ENCODE results near the gene EEFSEC. TPM values are rescaled to one million over a fixed set of nuclear protein-coding genes. Genes with fewer than 3 reads are reported as not detected.

Gene EEFSEC
- total RNA-seq, 1 donor from 2014 or later = 6.1 TPM

DNA sequence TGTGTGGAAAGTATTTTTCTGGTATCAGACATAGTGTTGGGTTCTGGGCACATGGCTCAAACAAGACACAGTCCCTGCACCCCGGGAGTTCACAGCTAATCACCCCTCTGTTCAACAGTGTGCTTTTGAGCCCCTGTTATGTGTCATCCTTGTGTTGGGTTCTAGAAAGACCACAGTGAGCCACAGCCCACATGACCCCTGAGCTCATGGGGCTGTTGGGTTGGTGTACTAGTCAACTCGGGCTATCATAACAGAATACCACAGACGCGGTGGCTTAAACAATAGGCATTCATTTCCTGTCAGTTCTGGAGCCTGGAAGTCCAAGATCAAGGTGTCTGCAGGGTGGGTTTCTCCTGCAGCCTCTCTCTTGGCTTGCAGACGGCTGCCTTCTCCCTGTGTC lies 213.4 kb downstream of the EEFSEC start:
- Histone ChIP-seq H3K4me1 (ENCODE audit: insufficient read depth, low read length) (no peaks in the 10 kb centered on the region), H2AFZ (ENCODE audit: low read depth, low read length) (no peak overlapping the region), H3K79me2 (ENCODE audit: insufficient read depth, low read length) (no peaks in the 10 kb centered on the region), H3K36me3 (ENCODE audit: insufficient read depth, low read length) (no peaks in the 10 kb centered on the region), H4K20me1 (ENCODE audit: insufficient read depth, low read length) (peaks cover 33% of the 10 kb centered on the region), H3K9ac (ENCODE audit: low read length) (no peak overlapping the region), H3K9me3 (ENCODE audit: insufficient read depth, low read depth, low read length) (no peaks in the 10 kb centered on the region), H3K27me3 (ENCODE audit: insufficient read depth, low read length) (peaks cover 7% of the 10 kb centered on the region), H3K27ac (ENCODE audit: low read depth, low read length) (no peak overlapping the region), H3K4me3 (ENCODE audit: insufficient read depth, low read depth, low read length) (no peak overlapping the region), H3K4me2 (ENCODE audit: low read length) (no peak overlapping the region)
- FAIRE-seq = no peak
- no peak for DNase-seq (ENCODE audit: low read depth)
- no peak for TF ChIP-seq EZH2 (IDR thresholded peaks at IDR 0.05; ENCODE audit: insufficient read depth, low read length)
- TF ChIP-seq, protein P1, sequence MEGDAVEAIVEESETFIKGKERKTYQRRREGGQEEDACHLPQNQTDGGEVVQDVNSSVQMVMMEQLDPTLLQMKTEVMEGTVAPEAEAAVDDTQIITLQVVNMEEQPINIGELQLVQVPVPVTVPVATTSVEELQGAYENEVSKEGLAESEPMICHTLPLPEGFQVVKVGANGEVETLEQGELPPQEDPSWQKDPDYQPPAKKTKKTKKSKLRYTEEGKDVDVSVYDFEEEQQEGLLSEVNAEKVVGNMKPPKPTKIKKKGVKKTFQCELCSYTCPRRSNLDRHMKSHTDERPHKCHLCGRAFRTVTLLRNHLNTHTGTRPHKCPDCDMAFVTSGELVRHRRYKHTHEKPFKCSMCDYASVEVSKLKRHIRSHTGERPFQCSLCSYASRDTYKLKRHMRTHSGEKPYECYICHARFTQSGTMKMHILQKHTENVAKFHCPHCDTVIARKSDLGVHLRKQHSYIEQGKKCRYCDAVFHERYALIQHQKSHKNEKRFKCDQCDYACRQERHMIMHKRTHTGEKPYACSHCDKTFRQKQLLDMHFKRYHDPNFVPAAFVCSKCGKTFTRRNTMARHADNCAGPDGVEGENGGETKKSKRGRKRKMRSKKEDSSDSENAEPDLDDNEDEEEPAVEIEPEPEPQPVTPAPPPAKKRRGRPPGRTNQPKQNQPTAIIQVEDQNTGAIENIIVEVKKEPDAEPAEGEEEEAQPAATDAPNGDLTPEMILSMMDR (IDR thresholded peaks at IDR 0.05; ENCODE audit: insufficient read depth, low read depth, low read length) = no peak
- H3K36me3 Mint-ChIP-seq (ENCODE audit: low read depth, unreplicated experiment) = peaks cover 7% of the 10 kb centered on the region
- H3K9me3 Mint-ChIP-seq (ENCODE audit: unreplicated experiment) = peaks cover 2% of the 10 kb centered on the region
- H3K27me3 Mint-ChIP-seq (ENCODE audit: low read depth, unreplicated experiment) = peaks cover 28% of the 10 kb centered on the region
- peaks cover 5% of the 10 kb centered on the region for H3K4me1 Mint-ChIP-seq (ENCODE audit: low read depth, unreplicated experiment)
- H3K4me3 Mint-ChIP-seq (ENCODE audit: unreplicated experiment) = no peak overlapping the region
- no peak overlapping the region for H3K27ac Mint-ChIP-seq (ENCODE audit: unreplicated experiment)

- Histone ChIP-seq H4K20me1 (ENCODE audit: insufficient read depth, low read length) (peaks cover 27% of the 10 kb centered on the region), H3K36me3 (ENCODE audit: insufficient read depth, low read length) (no peaks in the 10 kb centered on the region), H3K4me1 (ENCODE audit: insufficient read depth, low read length) (no peaks in the 10 kb centered on the region), H3K79me2 (ENCODE audit: insufficient read depth, low read length) (no peaks in the 10 kb centered on the region), H3K9me3 (ENCODE audit: insufficient read depth, low read depth, low read length) (no peaks in the 10 kb centered on the region), H3K4me3 (ENCODE audit: insufficient read depth, low read depth, low read length) (no peak overlapping the region), H3K27ac (ENCODE audit: low read depth, low read length) (no peak overlapping the region), H3K27me3 (ENCODE audit: insufficient read depth, low read length) (peaks cover 4% of the 10 kb centered on the region), H3K9ac (ENCODE audit: low read length) (no peak overlapping the region), H3K4me2 (ENCODE audit: low read length) (no peak overlapping the region), H2AFZ (ENCODE audit: low read depth, low read length) (no peak overlapping the region)
- Mint-ChIP-seq H3K4me1 (ENCODE audit: low read depth, unreplicated experiment) (peaks cover 5% of the 10 kb centered on the region), H3K4me3 (ENCODE audit: unreplicated experiment) (no peak overlapping the region), H3K27ac (ENCODE audit: unreplicated experiment) (no peak overlapping the region), H3K27me3 (ENCODE audit: low read depth, unreplicated experiment) (peaks cover 28% of the 10 kb centered on the region), H3K9me3 (ENCODE audit: unreplicated experiment) (peaks cover 2% of the 10 kb centered on the region), H3K36me3 (ENCODE audit: low read depth, unreplicated experiment) (peaks cover 7% of the 10 kb centered on the region)
- TF ChIP-seq, protein P1 (IDR thresholded peaks at IDR 0.05; ENCODE audit: insufficient read depth, low read depth, low read length) = no peak
- TF ChIP-seq EZH2 (IDR thresholded peaks at IDR 0.05; ENCODE audit: insufficient read depth, low read length) = no peak
- FAIRE-seq (no peak), DNase-seq (ENCODE audit: low read depth) (no peak)
These were observed 213.9 kb downstream of the EEFSEC start for GRCh38 chr3:128367221-128367620.

DNA sequence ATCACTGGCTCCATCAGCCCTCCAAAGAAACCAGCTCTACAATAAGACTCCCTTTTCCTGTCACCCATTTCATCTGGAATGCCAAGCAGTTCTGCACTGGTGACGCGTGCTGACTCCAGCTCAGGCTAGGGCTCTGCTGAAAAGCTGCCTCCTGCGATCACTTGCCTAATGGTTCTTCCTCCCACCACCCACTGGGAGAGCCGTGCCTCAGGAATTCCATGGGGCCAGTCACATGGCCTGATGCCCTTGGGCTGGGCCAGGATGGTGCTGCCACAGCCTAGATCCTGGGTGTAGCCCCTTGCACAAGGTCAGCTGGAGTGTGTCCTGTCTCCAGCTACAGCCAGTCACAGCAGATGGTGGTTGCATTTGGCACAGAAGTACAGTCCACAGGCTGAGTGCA lies 214.5 kb downstream of the EEFSEC start:
- Mint-ChIP-seq H3K9me3 (ENCODE audit: unreplicated experiment) (peaks cover 2% of the 10 kb centered on the region), H3K4me1 (ENCODE audit: low read depth, unreplicated experiment) (peaks cover 5% of the 10 kb centered on the region), H3K4me3 (ENCODE audit: unreplicated experiment) (no peak overlapping the region), H3K36me3 (ENCODE audit: low read depth, unreplicated experiment) (peaks cover 7% of the 10 kb centered on the region), H3K27me3 (ENCODE audit: low read depth, unreplicated experiment) (peaks cover 28% of the 10 kb centered on the region), H3K27ac (ENCODE audit: unreplicated experiment) (no peak overlapping the region)
- DNase-seq (ENCODE audit: low read depth) (no peak), FAIRE-seq (no peak)
- Histone ChIP-seq H3K4me2 (ENCODE audit: low read length) (no peak overlapping the region), H3K27me3 (ENCODE audit: insufficient read depth, low read length) (peaks cover 2% of the 10 kb centered on the region), H3K9me3 (ENCODE audit: insufficient read depth, low read depth, low read length) (no peaks in the 10 kb centered on the region), H3K27ac (ENCODE audit: low read depth, low read length) (no peak overlapping the region), H4K20me1 (ENCODE audit: insufficient read depth, low read length) (peaks cover 25% of the 10 kb centered on the region), H3K79me2 (ENCODE audit: insufficient read depth, low read length) (no peaks in the 10 kb centered on the region), H3K36me3 (ENCODE audit: insufficient read depth, low read length) (no peaks in the 10 kb centered on the region), H3K9ac (ENCODE audit: low read length) (no peak overlapping the region), H3K4me3 (ENCODE audit: insufficient read depth, low read depth, low read length) (no peak overlapping the region), H3K4me1 (ENCODE audit: insufficient read depth, low read length) (no peaks in the 10 kb centered on the region), H2AFZ (ENCODE audit: low read depth, low read length) (no peak overlapping the region)
- TF ChIP-seq, protein P1 (IDR thresholded peaks at IDR 0.05; ENCODE audit: insufficient read depth, low read depth, low read length) = no peak
- TF ChIP-seq EZH2 (IDR thresholded peaks at IDR 0.05; ENCODE audit: insufficient read depth, low read length) = no peak
